OCI-LY1 (cell line): ENCODE results near the gene OR2V1.

Source experiments
- H2AFZ ChIP-seq: fragments of 200-600 bp; sonication (generic), shearing (Covaris generic); 2 replicates; pipeline ENCODE4 v1.6.0; 2014; ENCODE audit warnings: antibody characterized with exemption, mild to moderate bottlenecking, low read length
- H3F3A ChIP-seq: fragments of 200-600 bp; sonication (generic), shearing (Covaris generic); 2 replicates; pipeline ENCODE4 v1.6.0; 2014; ENCODE audit warnings: mild to moderate bottlenecking, antibody characterized with exemption, low read length, moderate library complexity; ENCODE audit not compliant: insufficient read depth
- H3K27ac ChIP-seq: fragments of 200-600 bp; sonication (generic); 2 replicates; pipeline ENCODE4 v1.5.1; 2014; ENCODE audit warnings: low read length, mixed run types, mild to moderate bottlenecking, low read depth; ENCODE audit not compliant: poor library complexity, severe bottlenecking
- H3K27me3 ChIP-seq: fragments of 200-600 bp; sonication (generic); 2 replicates; pipeline ENCODE4 v1.6.0; 2014; ENCODE audit warnings: antibody characterized with exemption, mild to moderate bottlenecking, low read length, moderate library complexity; ENCODE audit not compliant: insufficient read depth
- H3K36me3 ChIP-seq: fragments of 200-600 bp; sonication (generic); 2 replicates; pipeline ENCODE4 v1.6.1; 2014; ENCODE audit warnings: mild to moderate bottlenecking, antibody characterized with exemption, low read length, moderate library complexity, mixed read lengths; ENCODE audit not compliant: insufficient read depth
- H3K4me1 ChIP-seq: fragments of 200-600 bp; sonication (generic); 2 replicates; pipeline ENCODE4 v1.5.1; 2014; ENCODE audit warnings: mild to moderate bottlenecking, low read length, moderate library complexity; ENCODE audit not compliant: insufficient read depth, severe bottlenecking
- H3K4me2 ChIP-seq: fragments of 200-600 bp; sonication (generic), shearing (Covaris generic); 2 replicates; pipeline ENCODE4 v1.6.1; 2014; ENCODE audit warnings: low read length
- H3K4me3 ChIP-seq: fragments of 200-600 bp; sonication (generic); 2 replicates; pipeline ENCODE4 v1.5.1; 2014; ENCODE audit warnings: low read length, low read depth, mild to moderate bottlenecking, mixed read lengths; ENCODE audit not compliant: poor library complexity, severe bottlenecking
- H3K79me2 ChIP-seq: fragments of 200-600 bp; shearing (Covaris generic); 2 replicates; pipeline ENCODE4 v1.6.1; 2016; ENCODE audit warnings: mixed run types, low read length, mixed read lengths; ENCODE audit not compliant: insufficient read depth
- H3K9ac ChIP-seq: fragments of 200-600 bp; sonication (generic), shearing (Covaris generic); 2 replicates; pipeline ENCODE4 v1.6.1; 2014; ENCODE audit warnings: mild to moderate bottlenecking, low read length, mixed read lengths
- H3K9me2 ChIP-seq: fragments of 200-600 bp; sonication (generic), shearing (Covaris generic); 2 replicates; pipeline ENCODE4 v1.6.1; 2014; ENCODE audit warnings: low read depth, mild to moderate bottlenecking, low read length, mixed read lengths
- H3K9me3 ChIP-seq: fragments of 200-600 bp; shearing (Covaris generic); 2 replicates; pipeline ENCODE4 v1.6.1; 2014; ENCODE audit warnings: low read length, mixed read lengths
- H4K20me1 ChIP-seq: fragments of 200-600 bp; sonication (generic), shearing (Covaris generic); 2 replicates; pipeline ENCODE4 v1.6.0; 2016; ENCODE audit warnings: mild to moderate bottlenecking, low read length; ENCODE audit not compliant: insufficient read depth
- EZH2 ChIP-seq: fragments of 200-600 bp; sonication (generic), shearing (Covaris generic); IDR thresholded peaks from 2 replicates; pipeline ENCODE4 v1.8.0; 2017; ENCODE audit warnings: borderline replicate concordance, mixed run types, mild to moderate bottlenecking, antibody characterized with exemption, low read length, moderate library complexity, mixed read lengths
- TF ChIP-seq, protein P1 (sequence below): fragments of 200-600 bp; sonication (generic), shearing (Covaris generic); IDR thresholded peaks from 2 replicates; pipeline ENCODE4 v1.5.1; 2017; ENCODE audit warnings: mild to moderate bottlenecking, antibody characterized with exemption, low read length, moderate library complexity, mixed read lengths

Gene OR2V1

DNA sequence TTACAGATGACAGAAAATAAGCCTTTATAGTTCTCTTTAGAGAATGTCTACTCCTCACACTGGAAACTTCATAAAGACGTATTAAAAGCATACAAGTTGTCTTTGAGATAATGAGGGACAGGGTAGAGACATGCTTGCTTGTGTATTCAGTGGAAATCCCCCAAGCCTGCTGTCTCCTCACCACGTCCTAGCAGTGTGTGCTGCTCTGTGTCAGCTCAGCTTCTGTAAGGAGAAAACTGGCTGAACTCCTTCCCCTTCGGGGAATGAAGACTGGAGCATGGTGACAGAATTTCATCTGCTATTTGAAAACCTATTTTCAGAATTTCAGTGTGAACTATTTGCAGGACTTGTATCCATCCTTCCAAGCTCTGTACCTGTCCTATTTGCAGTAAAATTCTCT, 25.8 kb upstream of the OR2V1 start:
- peak overlapping the region; percentile 12; the same call in 1 of the 2 replicates for H3K4me2 ChIP-seq
- H3F3A ChIP-seq = no peaks in the 10 kb centered on the region
- TF ChIP-seq, protein P1, sequence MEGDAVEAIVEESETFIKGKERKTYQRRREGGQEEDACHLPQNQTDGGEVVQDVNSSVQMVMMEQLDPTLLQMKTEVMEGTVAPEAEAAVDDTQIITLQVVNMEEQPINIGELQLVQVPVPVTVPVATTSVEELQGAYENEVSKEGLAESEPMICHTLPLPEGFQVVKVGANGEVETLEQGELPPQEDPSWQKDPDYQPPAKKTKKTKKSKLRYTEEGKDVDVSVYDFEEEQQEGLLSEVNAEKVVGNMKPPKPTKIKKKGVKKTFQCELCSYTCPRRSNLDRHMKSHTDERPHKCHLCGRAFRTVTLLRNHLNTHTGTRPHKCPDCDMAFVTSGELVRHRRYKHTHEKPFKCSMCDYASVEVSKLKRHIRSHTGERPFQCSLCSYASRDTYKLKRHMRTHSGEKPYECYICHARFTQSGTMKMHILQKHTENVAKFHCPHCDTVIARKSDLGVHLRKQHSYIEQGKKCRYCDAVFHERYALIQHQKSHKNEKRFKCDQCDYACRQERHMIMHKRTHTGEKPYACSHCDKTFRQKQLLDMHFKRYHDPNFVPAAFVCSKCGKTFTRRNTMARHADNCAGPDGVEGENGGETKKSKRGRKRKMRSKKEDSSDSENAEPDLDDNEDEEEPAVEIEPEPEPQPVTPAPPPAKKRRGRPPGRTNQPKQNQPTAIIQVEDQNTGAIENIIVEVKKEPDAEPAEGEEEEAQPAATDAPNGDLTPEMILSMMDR = no peak
- TF ChIP-seq EZH2 = no peak
- H3K27me3 ChIP-seq = no peaks in the 10 kb centered on the region; the same call in 1 of the 2 replicates
- no peaks in the 10 kb centered on the region for H4K20me1 ChIP-seq
- no peaks in the 10 kb centered on the region for H3K9me3 ChIP-seq
- no peaks in the 10 kb centered on the region for H3K79me2 ChIP-seq
- H3K9ac ChIP-seq = no peak overlapping the region
- peaks cover 34% of the 10 kb centered on the region for H3K4me1 ChIP-seq
- H3K9me2 ChIP-seq = no peaks in the 10 kb centered on the region
- no peaks in the 10 kb centered on the region for H3K36me3 ChIP-seq
- no peak overlapping the region for H3K4me3 ChIP-seq
- H3K27ac ChIP-seq = peak overlapping the region; percentile 21
- H2AFZ ChIP-seq = no peak overlapping the region

DNA sequence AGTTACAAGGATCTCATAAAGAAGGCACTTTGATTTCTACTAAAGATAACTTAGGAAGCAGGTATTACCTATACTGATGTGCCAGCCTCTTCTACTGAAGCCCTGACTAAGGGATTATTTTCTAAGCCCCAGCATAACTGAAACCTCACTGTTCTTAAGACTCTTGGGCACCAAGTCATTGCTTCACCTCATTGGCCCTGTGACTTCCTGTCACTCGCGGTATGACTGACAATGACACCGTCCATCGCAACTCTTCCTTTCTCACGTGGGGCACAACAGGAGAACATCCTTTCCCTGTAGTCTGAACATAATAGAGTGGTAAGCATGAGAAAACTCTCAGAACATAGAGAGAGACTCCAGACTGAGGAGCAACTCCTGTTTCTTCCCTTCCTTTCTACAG, 22.8 kb upstream of the OR2V1 start:
- Histone ChIP-seq H2AFZ (no peak overlapping the region), H3K4me2 (no peak overlapping the region), H3K4me1 (peaks cover 38% of the 10 kb centered on the region)

GRCh38 chr5:181152406-181152805, 21.4 kb upstream of the OR2V1 start:
- H3K9ac ChIP-seq = no peak overlapping the region
- no peaks in the 10 kb centered on the region for H3K79me2 ChIP-seq
- H3K27ac ChIP-seq = no peak overlapping the region
- no peaks in the 10 kb centered on the region for H3K9me2 ChIP-seq
- H3K27me3 ChIP-seq = no peaks in the 10 kb centered on the region; the same call in 1 of the 2 replicates
- peaks cover 38% of the 10 kb centered on the region for H3K4me1 ChIP-seq
- TF ChIP-seq, protein P1 = no peak
- no peak for TF ChIP-seq EZH2
- no peaks in the 10 kb centered on the region for H3K9me3 ChIP-seq
- H3F3A ChIP-seq = no peaks in the 10 kb centered on the region
- H3K4me2 ChIP-seq = no peak overlapping the region
- H3K36me3 ChIP-seq = no peaks in the 10 kb centered on the region
- no peak overlapping the region for H3K4me3 ChIP-seq
- no peak overlapping the region for H2AFZ ChIP-seq
- no peaks in the 10 kb centered on the region for H4K20me1 ChIP-seq

More for the DNA sequence above, 22.8 kb upstream of the OR2V1 start:
- H3K79me2 ChIP-seq = no peaks in the 10 kb centered on the region
- H3K9ac ChIP-seq = no peak overlapping the region
- no peaks in the 10 kb centered on the region for H3K9me2 ChIP-seq
- TF ChIP-seq, protein P1 = no peak
- no peak for TF ChIP-seq EZH2
- H3K36me3 ChIP-seq = no peaks in the 10 kb centered on the region
- H3K27me3 ChIP-seq = no peaks in the 10 kb centered on the region; the same call in 1 of the 2 replicates
- no peak overlapping the region for H3K4me3 ChIP-seq
- no peaks in the 10 kb centered on the region for H4K20me1 ChIP-seq
- no peak overlapping the region for H3K27ac ChIP-seq
- no peaks in the 10 kb centered on the region for H3K9me3 ChIP-seq
- H3F3A ChIP-seq = no peaks in the 10 kb centered on the region
